Measurements from ENCODE around the gene MYLK.

The MYLK gene

GRCh38 chr3:123733805-123734526 is 150.2 kb downstream of the MYLK start:
- Histone ChIP-seq H3K79me2 (ENCODE audit: insufficient read depth, low read depth) (no peaks in the 10 kb centered on the region), H4K20me1 (ENCODE audit: insufficient read depth) (no peaks in the 10 kb centered on the region), H3K36me3 (ENCODE audit: insufficient read depth) (no peaks in the 10 kb centered on the region), H3K9ac (no peak overlapping the region), H2AFZ (ENCODE audit: low read depth) (no peak overlapping the region), H3K4me3 (IDR thresholded peaks at IDR 0.05; ENCODE audit: insufficient read depth, low read depth, low read length) (no peak overlapping the region), H3K27ac (no peak overlapping the region), H3K4me1 (ENCODE audit: low read depth, poor library complexity, severe bottlenecking) (no peaks in the 10 kb centered on the region), H3K4me2 (no peak overlapping the region), H3K27me3 (ENCODE audit: insufficient read depth, low read depth) (no peaks in the 10 kb centered on the region)
- no peak for TF ChIP-seq CTCF (conservative IDR thresholded peaks at IDR 0.05; ENCODE audit: low read depth, low read length)

GRCh38 chr3:123733341-123733740 is 150.8 kb downstream of the MYLK start:
- H3K4me2 ChIP-seq: no peak overlapping the region
- no peak overlapping the region for H3K27ac ChIP-seq

GRCh38 chr3:123732447-123732846 is 151.7 kb downstream of the MYLK start:
- no peaks in the 10 kb centered on the region for H3K27me3 ChIP-seq (ENCODE audit: insufficient read depth, low read depth)
- no peak for TF ChIP-seq CTCF (conservative IDR thresholded peaks at IDR 0.05; ENCODE audit: low read depth, low read length)
- H3K9ac ChIP-seq: no peak overlapping the region
- H3K4me2 ChIP-seq: no peak overlapping the region
- H3K36me3 ChIP-seq (ENCODE audit: insufficient read depth): no peaks in the 10 kb centered on the region
- no peaks in the 10 kb centered on the region for H4K20me1 ChIP-seq (ENCODE audit: insufficient read depth)
- H3K27ac ChIP-seq: no peak overlapping the region
- no peak overlapping the region for H3K4me3 ChIP-seq (IDR thresholded peaks at IDR 0.05; ENCODE audit: insufficient read depth, low read depth, low read length)
- H3K79me2 ChIP-seq (ENCODE audit: insufficient read depth, low read depth): no peaks in the 10 kb centered on the region
- peaks cover 10% of the 10 kb centered on the region for H3K4me1 ChIP-seq (ENCODE audit: low read depth, poor library complexity, severe bottlenecking)
- H2AFZ ChIP-seq (ENCODE audit: low read depth): no peak overlapping the region

More at GRCh38 chr3:123733341-123733740, 150.8 kb downstream of the MYLK start:
- TF ChIP-seq CTCF (conservative IDR thresholded peaks at IDR 0.05; ENCODE audit: low read depth, low read length): no peak
- no peak overlapping the region for H3K4me3 ChIP-seq (IDR thresholded peaks at IDR 0.05; ENCODE audit: insufficient read depth, low read depth, low read length)
- no peaks in the 10 kb centered on the region for H3K36me3 ChIP-seq (ENCODE audit: insufficient read depth)
- H3K27me3 ChIP-seq (ENCODE audit: insufficient read depth, low read depth): no peaks in the 10 kb centered on the region
- no peaks in the 10 kb centered on the region for H3K79me2 ChIP-seq (ENCODE audit: insufficient read depth, low read depth)
- H3K4me1 ChIP-seq (ENCODE audit: low read depth, poor library complexity, severe bottlenecking): peaks cover 3% of the 10 kb centered on the region
- no peak overlapping the region for H3K9ac ChIP-seq
- no peaks in the 10 kb centered on the region for H4K20me1 ChIP-seq (ENCODE audit: insufficient read depth)
- H2AFZ ChIP-seq (ENCODE audit: low read depth): no peak overlapping the region

- H3K4me1 ChIP-seq (ENCODE audit: low read depth, poor library complexity, severe bottlenecking): peaks cover 10% of the 10 kb centered on the region
- H3K4me2 ChIP-seq: no peak overlapping the region
- no peak overlapping the region for H3K9ac ChIP-seq
- no peaks in the 10 kb centered on the region for H3K79me2 ChIP-seq (ENCODE audit: insufficient read depth, low read depth)
- H3K36me3 ChIP-seq (ENCODE audit: insufficient read depth): no peaks in the 10 kb centered on the region
- H2AFZ ChIP-seq (ENCODE audit: low read depth): no peak overlapping the region
- H3K27ac ChIP-seq: no peak overlapping the region
- no peaks in the 10 kb centered on the region for H4K20me1 ChIP-seq (ENCODE audit: insufficient read depth)
- no peak overlapping the region for H3K4me3 ChIP-seq (IDR thresholded peaks at IDR 0.05; ENCODE audit: insufficient read depth, low read depth, low read length)
- no peaks in the 10 kb centered on the region for H3K27me3 ChIP-seq (ENCODE audit: insufficient read depth, low read depth)
- no peak for TF ChIP-seq CTCF (conservative IDR thresholded peaks at IDR 0.05; ENCODE audit: low read depth, low read length)
These were observed 153.3 kb downstream of the MYLK start for GRCh38 chr3:123730829-123731228.
